IPS DF 19.7 (cell line): ENCODE data around the gene PDIA5.

ENCODE experiments used
- DNase-seq: peaks from one replicate; pipeline ENCODE4 v3.0.0-alpha.2; 2013; ENCODE audit warnings: low read depth, low spot score

Gene PDIA5

GRCh38 chr3:123119388-123119787, 52.6 kb downstream of the PDIA5 start:
- no peak for DNase-seq

GRCh38 chr3:123119802-123120201, 53.0 kb downstream of the PDIA5 start:
- DNase-seq, result no peak

GRCh38 chr3:123120573-123120972, 53.7 kb downstream of the PDIA5 start:
- no peak for DNase-seq

- no peak for DNase-seq
Observed at GRCh38 chr3:123122057-123122456, 55.2 kb downstream of the PDIA5 start.

- no peak for DNase-seq
Observed at GRCh38 chr3:123122525-123123315, 55.9 kb downstream of the PDIA5 start.

- DNase-seq, result no peak
Observed at GRCh38 chr3:123123716-123124616, 57.1 kb downstream of the PDIA5 start.

GRCh38 chr3:123124971-123125370, 58.1 kb downstream of the PDIA5 start:
- DNase-seq, result no peak

DNA sequence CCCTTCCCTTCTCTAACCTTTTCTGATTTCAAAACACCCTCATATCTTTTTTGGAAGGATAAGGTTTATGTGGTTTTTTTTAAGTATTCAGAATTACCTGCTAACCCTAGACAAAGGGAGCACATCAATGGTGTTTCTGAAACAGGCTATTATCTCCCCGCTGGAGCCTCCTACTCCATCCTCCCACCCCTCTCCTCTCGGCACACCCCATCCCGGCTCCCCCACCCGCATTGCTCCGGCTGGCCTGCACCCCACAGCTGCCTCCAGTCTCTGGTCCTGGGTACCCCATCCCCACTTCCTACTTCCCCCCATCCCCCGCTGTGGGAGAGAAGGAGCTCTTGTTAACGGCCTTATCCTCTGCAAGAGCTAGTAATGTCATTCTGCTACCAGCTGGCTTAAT, 59.2 kb downstream of the PDIA5 start:
- no peak for DNase-seq

DNA sequence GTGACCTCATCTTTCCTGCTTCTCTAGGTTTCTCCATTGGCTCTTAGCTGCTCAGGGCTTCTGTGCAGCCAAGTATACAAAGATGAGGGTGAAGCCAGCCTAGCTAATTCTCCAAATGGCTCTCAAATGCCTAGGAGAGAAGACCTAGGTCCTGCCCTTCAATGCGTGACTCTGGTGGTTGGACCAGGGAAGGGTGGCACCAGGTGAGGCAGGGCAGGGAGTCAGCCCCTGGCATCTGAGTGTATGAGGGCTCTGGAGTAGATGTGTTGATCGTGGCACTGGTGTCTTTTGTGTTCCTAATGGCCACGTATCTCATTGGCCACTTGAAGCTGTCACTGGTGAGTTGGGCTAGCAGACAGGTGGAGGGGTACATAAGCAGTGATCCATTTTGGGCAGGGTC, 59.8 kb downstream of the PDIA5 start:
- DNase-seq, result no peak

- DNase-seq, result no peak
Observed at GRCh38 chr3:123129092-123129491, 62.3 kb downstream of the PDIA5 start.

DNA sequence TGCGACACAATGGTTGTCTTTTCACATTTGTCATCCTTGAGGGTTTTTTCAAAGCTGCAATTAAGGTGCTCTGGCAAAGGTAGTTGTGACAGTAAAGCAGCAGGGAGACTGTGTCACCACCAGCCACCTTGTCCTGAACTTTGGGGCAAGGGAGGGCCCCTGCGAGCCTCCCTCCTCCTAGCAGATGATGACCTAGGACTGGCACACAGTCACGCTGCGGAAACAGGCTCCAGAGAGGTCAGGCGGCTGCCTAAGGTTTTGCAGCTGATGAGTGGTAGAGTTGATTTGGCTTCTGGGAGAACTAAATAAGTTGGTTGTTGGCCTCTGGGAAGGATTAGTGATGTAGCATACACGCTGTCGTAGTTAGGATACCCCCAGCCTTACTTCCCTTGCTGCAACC, 62.7 kb downstream of the PDIA5 start:
- no peak for DNase-seq

GRCh38 chr3:123130079-123130750, 63.4 kb downstream of the PDIA5 start:
- no peak for DNase-seq

- no peak for DNase-seq
Observed at GRCh38 chr3:123134671-123135070, 67.8 kb downstream of the PDIA5 start.

DNA sequence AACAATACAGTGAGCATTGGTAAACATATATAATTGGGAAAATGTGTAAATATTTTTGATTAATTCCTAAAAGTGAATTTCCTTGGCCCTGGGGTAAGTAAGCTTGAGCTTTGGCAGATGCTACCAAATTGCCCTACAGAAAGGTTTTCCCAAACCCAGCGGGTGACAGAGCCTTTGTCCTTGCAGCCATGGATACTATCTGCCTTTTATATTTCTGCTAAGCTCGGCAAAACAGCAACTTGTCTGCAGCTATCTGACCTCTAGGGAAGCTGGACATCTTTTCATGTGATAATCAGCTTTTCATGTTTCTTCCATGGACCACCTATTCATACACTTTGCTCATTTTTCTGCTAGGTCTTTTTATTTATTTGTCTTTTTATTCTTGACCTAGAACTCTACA, 70.2 kb downstream of the PDIA5 start:
- DNase-seq, result no peak

DNA sequence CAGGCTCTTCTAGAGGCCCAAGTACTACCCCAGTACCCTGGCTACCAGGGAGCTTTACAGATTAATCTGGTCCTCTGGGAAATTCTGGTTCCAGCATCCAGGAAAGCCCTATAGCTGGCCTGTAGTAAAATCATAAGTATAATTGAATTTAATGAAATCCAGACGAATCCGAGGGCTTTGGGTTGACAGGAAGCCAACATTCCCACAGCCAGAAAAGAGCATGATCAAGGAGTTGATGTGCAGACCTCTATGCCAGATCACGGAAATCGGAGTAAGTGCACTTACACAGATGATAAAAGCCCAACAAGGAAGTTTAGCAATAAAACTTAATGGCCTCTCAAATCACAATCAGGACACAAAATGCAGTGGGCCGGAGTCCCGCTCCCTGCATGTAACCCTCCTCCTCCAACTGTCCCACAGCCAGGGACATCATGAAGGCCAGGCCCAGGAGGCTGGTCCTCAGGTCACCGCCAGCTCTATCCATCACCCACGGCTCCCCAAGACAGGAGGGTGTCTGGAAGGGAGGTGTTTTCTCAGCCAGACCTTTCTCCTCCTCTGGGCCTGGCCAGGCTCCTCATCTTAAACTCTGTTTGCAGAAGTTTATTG, 72.1 kb downstream of the PDIA5 start:
- DNase-seq, result no peak

GRCh38 chr3:123139522-123139921, 72.7 kb downstream of the PDIA5 start:
- DNase-seq, result no peak

DNA sequence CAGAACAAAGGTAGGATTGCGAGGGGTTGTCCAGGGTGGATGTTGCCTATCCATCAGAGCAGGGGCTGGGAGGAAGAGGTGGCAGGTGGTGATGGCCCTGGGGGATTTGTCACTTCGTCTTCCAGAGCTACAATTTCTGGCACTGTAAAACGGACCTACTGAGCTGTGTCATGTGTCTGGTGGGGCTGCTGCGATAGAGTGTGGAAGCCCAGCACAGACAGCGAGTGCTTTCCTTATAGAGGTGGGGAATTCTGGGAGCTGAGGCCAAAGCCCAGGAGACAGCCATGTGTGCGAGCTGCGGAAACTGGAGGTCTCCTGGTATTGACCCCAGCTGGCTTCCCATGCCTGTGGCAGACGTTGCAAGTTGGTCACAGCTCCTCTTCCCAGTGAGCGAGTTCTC, 73.7 kb downstream of the PDIA5 start:
- DNase-seq, result no peak

DNA sequence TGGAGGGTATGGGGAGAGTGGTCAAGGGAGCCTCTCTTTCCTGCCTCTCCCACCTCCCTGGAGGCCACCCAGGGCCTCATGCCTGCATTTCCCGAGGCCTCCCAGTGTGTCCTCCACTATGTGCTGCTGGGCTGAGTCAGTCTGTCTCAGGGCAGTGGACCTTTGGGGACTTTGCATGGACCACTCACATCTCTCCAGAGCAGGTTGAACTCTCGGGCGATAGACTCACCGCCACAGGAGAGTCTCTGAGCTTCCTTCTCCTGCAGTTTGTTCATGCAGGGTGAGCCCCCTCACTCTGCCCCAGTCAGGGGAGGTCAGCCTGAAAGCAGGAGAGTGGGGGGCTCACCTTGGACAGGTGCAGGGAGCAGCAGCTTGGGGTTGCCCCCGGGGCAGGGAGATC, 74.5 kb downstream of the PDIA5 start:
- DNase-seq, result no peak

DNA sequence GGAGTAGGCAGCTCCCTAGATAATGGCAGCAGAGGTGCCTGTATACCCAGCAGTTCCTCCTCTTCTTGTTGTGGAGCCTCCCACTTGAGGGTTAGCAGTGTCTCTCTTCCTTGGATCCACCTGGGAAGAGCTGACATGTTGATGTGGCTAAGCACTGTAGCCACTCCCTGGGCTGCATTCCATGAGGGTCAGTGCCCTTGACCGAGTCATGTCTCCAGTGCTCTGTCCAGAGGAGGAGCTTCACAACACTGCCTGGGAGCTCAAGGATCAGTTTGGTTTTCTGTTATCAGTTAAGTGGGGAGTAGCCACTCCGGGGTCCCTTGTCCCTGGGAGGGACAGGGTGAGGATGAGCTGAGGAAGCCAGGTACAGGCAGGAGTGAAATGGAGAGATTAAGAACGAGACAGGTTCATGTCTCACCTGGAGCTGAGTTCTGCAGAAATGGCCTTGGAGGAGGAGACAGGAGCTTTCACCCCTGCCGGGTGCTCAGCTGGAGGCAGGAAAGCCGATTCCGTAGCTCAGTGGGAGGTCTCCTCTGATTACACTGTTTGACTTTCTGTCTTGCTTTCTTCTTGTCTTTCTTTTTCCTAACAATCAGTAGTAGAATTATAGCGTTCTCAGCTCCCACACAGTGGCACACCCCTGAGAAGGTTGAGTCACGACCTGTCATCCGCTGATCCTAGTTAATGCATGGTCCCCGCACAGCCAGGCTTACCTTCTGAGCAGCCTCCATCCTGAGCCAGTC, 77.0 kb downstream of the PDIA5 start:
- DNase-seq, result peak; percentile 38

- no peak for DNase-seq
Observed at GRCh38 chr3:123147754-123148535, 81.1 kb downstream of the PDIA5 start.
